HG02885 (cell line): ENCODE measurements around the gene CDH8.
A peak's percentile ranks its signal among the peaks of the same experiment; 100 is the strongest.

Experiments used
- ATAC-seq: cut with Tn5 transposase; IDR thresholded peaks from one replicate; pipeline ENCODE4 v1.9.1; 2021; ENCODE audit warnings: mild to moderate bottlenecking; ENCODE audit not compliant: unreplicated experiment, poor library complexity

Gene CDH8

GRCh38 chr16:62034231-62035114, 1.8 kb downstream of the CDH8 start:
- no peak for ATAC-seq

DNA sequence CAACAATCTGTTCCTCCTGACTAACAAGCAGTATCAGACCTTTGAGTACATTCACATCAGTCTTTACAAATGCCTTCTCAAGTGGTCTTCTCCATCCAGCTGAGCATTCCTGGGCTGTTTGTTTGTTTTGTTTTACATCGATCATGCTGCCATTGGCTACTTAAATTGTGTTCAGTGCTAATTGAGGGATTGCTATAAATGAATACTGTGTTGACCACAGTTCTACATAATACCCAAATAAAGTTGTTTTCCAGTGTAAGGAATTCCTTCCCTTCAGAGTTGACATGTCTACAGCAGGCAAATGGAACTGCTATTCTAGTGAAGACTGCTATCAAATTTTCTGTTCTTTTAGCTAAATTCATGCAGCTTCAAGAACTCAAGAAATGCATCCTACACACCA, 3.2 kb downstream of the CDH8 start:
- ATAC-seq = no peak

GRCh38 chr16:62029947-62030346, 6.3 kb downstream of the CDH8 start:
- no peak for ATAC-seq

GRCh38 chr16:62022688-62023087, 13.6 kb downstream of the CDH8 start:
- no peak for ATAC-seq

- ATAC-seq = no peak
Observed at GRCh38 chr16:62021161-62021581, 15.1 kb downstream of the CDH8 start.

DNA sequence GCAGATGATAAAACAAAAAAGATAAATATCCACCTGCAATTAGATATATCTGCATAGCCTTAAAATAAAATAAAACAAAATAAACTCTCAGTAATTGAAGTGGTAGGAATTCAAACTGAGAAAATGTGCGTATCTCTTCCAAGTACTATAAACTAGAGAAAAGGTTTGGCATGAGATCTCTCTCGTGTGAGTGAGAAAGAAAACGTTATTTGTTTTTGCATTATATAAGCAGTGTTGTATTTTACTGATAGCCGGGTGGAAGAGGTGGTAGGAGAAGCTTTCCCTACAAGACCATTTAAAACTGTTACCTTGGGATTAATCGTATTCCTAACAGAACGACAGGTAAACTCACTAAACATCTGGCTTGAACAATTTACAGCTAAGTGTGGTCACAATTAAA, 15.6 kb downstream of the CDH8 start:
- no peak for ATAC-seq

- no peak for ATAC-seq
Observed at GRCh38 chr16:62019851-62020250, 16.4 kb downstream of the CDH8 start.

DNA sequence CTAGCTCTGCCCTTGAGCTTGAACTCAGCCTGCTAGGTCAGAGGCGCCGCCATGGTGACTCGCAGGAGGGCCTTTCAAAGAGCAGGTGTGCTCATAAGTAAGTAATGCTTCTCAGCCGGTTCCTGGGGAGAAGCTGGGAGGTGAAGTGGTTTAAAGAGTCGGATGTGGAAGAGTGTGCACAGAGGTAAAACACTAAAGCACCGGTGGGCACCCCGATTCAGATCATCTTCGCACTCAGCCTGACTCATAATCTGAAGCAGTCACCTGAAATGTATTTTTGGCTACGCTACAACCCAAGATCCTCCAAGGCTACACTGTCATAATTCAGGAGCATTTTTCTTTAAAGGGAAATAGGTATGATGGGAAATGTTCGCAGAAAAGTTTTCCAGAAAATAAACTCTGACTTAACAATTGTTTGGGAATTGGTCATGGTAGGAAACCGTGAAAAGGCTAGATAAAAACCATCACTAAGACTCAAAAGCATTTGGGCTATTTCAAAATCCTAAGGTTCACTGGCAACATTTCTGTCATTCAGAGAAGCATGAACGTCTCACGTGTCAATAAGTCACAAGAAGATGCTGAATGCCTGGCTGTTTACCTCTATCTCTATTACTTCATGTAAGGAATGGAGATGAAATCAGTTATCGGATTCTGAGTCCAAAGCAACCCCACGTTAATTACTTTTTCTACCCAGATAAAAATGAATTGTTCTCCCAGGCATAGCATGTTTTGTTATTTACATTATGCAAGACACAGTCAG, 17.8 kb downstream of the CDH8 start:
- no peak for ATAC-seq

DNA sequence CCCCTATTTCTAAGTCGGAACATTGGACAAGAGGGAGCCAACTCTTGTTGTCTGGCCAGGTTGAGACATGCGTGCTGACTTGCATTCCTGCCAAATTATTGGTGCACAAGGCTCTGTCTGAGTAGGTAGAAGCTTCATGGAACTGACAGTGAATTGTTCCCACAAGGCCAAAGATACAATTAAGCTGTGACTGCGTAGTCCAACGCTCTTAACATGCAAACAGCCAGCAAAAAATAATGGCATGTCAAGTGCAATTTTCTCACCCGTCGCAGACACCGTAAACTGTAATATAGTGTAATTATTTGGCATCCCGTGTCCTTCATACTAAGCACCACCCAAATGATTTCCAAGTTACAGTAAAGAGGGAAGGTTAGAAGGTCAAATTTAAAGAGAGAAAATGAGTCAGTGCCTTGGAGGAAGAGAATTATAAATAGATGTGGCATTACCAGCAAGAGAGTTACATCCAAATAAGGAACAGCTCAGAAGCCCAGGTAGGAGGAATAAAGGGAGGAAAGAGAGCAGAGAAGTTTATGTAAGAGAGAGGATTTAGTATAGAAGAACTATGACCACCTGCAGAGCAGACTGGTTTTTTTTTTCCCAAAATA, 21.8 kb downstream of the CDH8 start:
- ATAC-seq = no peak

DNA sequence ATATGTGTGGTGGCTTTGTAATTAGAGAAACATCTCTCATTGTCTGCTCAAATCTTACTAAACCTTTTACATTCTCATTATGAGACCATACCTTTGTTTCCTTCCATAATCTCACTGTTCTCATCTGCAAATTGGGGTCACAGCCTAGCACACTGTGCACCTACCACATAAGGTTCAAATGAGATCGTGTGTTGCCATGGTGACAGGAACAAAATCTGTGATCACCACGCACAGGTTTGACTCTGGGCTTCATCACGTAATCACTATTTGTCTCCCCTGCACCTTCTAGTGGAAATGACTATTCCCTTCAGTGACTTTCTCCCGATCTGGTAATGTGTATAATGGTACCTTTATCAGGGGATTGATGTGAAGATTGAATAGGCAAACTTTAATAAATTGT, 26.1 kb downstream of the CDH8 start:
- no peak for ATAC-seq

DNA sequence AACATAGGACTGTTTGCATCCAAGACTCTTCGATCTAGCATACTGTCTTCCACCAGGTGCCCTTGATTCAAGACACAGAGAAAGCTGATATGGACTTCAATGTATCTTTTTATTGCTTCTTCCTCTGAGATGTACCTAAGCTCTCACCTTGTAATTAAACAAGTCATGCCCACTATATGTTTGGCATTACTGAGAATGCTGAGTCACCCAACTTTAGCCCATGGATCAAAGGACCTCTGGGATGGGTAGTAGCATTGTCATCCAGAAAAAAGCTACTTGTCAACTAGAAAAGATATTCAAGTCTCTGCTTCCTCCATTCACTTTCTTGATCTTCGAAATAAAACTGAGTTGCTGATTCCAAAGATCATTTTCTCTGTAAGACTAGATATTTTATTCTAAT, 37.8 kb downstream of the CDH8 start:
- no peak for ATAC-seq

DNA sequence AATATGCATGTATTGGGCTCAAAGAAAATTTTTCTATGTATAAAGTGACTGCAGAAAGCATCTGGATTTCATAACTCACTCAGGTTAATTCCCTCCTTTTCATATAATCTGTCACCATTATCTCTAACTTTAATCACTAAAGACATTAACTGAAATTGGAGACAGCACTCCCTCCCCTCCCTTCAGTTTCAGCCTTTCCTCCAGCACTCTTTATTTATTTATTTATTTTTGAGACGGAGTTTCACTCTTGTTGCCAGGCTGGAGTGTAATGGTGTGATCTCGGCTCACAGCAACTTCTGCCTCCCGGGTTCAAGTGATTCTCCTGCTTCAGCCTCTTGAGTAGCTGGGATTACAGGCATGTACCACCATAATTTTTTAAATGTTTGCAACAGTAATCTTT, 43.1 kb downstream of the CDH8 start:
- ATAC-seq = no peak

GRCh38 chr16:61987474-61988012, 48.7 kb downstream of the CDH8 start:
- peak; percentile 69 for ATAC-seq

DNA sequence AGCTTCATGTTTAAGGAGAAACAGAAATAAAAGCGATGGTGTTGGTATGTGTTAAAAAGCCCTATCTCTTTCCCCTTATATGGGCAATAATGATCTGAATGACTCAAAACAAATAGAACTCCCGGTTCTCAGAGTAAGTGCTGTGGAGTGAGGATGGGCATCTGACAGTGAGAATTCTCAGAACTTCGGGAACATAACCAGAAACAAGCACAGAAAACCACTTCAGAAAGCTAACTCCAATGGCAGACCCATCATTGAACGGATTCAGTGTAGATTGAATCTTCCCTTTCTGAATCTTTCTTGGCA, 67.2 kb downstream of the CDH8 start:
- no peak for ATAC-seq

GRCh38 chr16:61968242-61969076, 67.8 kb downstream of the CDH8 start:
- no peak for ATAC-seq

GRCh38 chr16:61957075-61957855, 79.0 kb downstream of the CDH8 start:
- ATAC-seq = no peak

GRCh38 chr16:61952841-61953240, 83.4 kb downstream of the CDH8 start:
- ATAC-seq = no peak

DNA sequence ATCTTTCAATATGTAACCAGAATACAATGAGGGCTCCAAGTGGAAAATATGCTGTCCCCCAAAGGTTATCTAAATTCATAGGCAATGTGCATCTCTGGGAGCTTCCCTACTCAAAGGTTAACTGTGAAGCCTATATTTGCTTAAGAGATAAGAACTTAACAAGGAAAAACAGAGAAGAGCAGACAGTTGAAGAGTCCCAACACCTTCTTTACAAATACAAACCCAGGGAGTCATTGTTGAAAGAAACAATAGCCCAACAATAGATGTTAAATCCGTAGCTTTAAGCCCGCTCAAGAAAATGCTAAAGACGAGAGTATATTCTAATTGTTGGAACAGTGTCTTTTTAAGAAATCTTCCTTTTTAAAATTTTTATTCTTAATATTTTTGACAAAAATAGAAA, 87.8 kb downstream of the CDH8 start:
- no peak for ATAC-seq

GRCh38 chr16:61946019-61946418, 90.2 kb downstream of the CDH8 start:
- ATAC-seq = no peak
